HG02938 (cell line): ENCODE measurements around the gene TIGD6.
"Not testable (repeated sequence)": the region's sequence is repeated elsewhere in the genome, so short reads cannot be mapped to it uniquely, and the experiment has no call there.

Source experiments
- ATAC-seq: cut with Tn5 transposase; IDR thresholded peaks from one replicate; pipeline ENCODE4 v1.9.1; 2021; ENCODE audit warnings: mild to moderate bottlenecking, moderate library complexity; ENCODE audit not compliant: unreplicated experiment

TIGD6 gene

DNA sequence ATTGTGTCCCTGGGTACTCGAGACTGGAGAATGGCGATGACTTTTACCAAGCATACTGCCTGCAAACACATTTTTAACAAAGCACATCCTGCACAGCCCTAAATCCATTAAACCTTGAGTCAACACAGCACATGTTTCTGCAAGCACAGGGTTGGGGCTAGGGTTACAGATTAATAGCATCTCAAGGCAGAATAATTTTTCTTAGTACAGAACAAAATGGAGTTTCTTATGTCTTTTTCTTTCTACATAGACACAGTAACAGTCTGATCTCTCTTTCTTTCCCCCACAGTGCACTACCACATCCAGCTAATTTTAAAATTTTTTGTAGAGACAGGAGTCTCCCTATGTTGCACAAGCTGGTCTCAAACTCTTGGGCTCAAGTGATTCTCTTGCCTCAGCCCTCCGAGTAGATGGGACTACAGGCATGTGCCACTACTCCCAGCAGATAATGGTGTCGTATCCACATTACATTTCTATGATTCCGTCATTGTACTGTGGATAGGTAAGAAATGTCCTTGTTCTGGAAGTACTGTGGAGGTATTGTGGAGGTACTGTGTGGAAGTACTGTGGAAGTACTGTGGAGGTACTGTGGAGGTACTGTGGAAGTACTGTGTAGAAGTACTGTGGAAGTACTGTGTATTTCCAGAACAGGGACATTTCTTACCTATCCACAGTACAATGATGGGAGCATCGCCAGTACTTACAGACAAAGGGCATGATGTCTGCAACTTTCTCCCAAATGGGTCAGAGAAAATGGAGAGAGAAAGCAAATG, 57.1 kb downstream of the TIGD6 start:
- not testable (repeated sequence) for ATAC-seq
